NCI-H1694 treated with DMSO at 0.1 percent for 48 hours (cell line): ENCODE data around the gene CLIP2.
"Not testable (repeated sequence)": the region's sequence is repeated elsewhere in the genome, so short reads cannot be mapped to it uniquely, and the experiment has no call there.

ENCODE experiments used
- DNase-seq: peaks from one replicate; lab custom pipeline; 2025; lab: John Stamatoyannopoulos, UW

The CLIP2 gene

DNA sequence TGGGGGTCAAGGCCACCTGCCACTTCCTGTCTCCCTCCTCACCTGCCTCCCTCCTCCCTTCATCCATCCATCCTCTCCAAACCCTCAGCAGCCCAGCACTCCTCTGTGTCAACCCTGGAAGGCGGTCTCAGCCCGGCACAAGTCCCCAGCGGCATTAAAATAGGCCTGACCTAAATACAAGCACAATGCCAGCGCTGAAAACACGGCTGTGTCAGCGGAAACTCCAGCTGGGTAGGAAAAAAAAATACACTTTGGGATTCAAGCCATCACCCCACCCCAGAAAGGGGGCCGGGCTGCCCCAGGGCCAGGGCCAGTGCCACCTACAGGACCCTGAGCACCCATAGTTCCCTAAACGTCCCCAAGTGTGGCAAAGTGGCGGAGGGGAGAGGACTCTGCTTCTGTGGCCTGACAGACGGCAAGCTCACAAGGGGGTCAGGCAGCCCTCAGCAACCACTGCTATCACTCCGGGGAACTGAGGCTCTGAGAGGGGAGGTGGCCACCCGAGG, 141.8 kb downstream of the CLIP2 start:
- no peak for DNase-seq

DNA sequence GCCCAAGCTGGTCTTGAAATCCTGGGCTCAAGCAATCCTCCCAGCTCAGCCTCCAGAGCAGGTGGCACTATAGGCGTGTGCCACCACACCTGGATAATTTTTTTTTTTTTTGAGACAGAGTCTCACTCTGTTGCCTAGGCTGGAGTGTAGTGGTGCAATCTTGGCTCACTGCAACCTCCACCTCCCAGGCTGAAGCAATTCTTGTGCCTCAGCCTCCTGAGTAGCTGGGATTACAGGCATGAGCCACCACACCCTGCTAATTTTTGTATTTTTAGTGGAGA, 148.0 kb downstream of the CLIP2 start:
- DNase-seq, result not testable (repeated sequence)

DNA sequence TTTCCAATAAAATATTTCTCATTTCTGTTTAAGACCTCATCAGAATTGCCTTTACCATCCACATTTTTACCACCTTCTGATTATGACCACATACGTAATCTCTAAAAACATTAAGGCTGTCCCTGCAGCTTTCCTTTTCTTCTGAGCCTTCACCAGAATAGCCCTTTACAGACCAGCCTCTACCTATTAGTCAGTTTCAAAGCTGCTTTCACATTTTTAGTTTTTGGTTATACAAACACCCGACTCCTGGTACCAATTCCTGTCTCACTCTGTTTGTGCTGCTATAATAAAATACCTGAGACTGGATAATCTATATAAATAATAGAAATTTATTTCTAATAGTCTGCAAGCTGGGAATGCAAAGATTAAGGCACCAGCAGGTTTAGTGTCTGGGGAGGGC, 149.1 kb downstream of the CLIP2 start:
- no peak for DNase-seq

- no peak for DNase-seq
Measured at GRCh38 chr7:74439541-74439940, 150.3 kb downstream of the CLIP2 start.

GRCh38 chr7:74440143-74440542, 150.9 kb downstream of the CLIP2 start:
- DNase-seq, result not testable (repeated sequence)

DNA sequence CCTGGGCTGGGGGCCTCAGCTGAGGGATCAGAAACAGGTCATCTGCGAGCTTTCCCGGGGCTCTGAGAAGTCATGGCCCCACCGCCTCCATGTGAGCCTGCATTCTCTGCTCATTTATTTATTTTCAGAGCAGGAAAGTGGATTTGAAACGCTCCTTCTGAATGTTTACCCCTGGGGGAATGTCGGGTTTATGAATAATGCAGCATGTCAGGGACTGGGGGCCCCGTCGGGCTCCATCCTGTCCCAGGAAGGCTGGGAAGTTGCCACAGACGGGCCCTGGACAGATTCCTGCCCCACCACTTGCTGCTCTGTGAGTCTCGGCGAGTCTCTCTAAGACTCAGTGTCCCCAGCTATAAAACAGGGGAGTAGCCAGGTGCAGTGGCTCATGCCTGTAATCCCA, 152.6 kb downstream of the CLIP2 start:
- no peak for DNase-seq

DNA sequence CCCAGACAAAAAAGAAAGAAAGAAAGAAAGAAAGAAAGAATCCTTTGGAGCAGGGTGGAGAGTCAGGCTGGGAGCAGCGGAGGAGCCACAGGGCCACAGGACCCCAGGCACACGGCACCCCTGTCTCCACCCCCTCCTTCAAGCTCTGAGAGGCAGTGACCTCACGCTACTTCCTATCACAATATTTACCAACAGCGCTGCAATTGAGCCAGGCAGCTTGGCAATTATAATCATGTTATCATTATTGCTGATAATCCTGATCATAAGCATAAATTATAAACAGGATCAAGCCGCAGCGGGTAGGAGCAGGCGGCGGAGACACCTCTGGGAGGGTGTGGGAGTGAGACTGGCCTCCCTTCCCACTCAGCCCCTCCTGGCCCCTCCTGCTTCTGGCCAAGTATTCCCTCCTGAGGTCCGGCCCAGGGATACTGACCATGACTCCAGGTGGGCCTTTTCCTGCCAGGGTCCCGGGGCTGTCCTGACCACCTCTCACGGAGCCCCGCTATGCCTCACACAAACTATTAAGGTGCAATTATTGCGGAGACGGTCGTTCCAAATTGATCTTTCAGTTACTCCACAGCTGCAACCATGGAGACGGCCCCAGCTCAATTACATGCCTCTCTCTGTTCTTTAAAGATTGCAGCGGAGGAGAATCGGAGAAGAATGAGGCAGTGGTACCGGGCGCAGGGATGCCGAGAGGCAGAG, 154.5 kb downstream of the CLIP2 start:
- DNase-seq, result no peak

DNA sequence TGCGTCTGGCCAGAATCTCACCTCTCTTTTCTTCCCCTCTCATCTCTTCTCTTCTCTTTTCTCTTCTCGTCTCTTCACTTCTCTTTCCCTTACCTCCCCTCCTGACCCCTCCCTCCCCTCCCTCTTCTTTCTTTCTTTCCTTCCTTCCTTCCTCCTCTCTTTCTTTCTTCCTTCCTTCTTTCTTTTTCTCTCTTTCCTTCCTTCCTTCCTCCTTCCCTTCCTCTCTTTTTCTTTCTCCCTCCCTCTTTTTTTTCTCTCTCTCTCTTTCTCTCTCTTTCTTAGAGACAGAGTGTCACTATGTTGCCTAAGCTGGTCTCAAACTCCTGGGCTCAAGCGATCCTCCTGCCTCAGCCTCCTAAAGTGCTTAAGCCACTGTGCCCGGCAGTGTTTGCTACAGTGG, 159.9 kb downstream of the CLIP2 start:
- no peak for DNase-seq

GRCh38 chr7:74449809-74450397, 160.7 kb downstream of the CLIP2 start:
- DNase-seq, result peak; percentile 54

- no peak for DNase-seq
Measured at GRCh38 chr7:74452748-74453321, 163.6 kb downstream of the CLIP2 start.

- peak; percentile 61 for DNase-seq
Measured at GRCh38 chr7:74453322-74454011, 164.3 kb downstream of the CLIP2 start, which contains the start of gene GTF2IRD1. TSS of gene GTF2IRD1 (plus strand) at chr7:74453906. CDS start at chr7:74508081, 54,175 bp downstream.

GRCh38 chr7:74454021-74454924, 165.1 kb downstream of the CLIP2 start:
- DNase-seq, result no peak

GRCh38 chr7:74454925-74455288, 165.7 kb downstream of the CLIP2 start:
- DNase-seq, result no peak

DNA sequence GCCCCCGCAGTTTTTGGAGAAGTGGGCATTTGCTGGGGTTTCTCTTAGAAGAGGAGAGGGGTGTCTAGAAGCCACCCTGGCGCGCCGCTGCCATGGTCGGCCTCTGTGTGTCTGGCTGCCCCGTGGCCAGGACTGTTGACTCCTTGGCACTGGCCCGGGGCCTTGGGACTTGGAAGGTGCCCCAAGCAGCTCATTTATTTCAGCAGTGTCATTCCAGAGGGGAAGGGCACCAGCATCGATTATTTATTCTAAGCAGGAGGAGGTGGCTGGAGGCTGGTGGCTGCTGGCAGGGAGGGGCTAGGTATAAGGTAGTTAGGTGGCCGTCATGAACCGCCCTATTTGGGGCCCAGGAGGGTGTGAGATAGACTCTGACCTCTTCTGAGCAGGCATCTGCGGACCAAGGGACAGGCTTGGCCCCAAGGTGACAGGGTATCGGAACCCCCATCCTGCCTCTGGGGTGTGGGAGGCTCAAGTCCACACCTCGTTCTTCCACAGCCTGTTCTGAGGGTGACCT, 166.1 kb downstream of the CLIP2 start:
- no peak for DNase-seq
